ENCODE data around the gene SLC12A8.

The SLC12A8 gene

DNA sequence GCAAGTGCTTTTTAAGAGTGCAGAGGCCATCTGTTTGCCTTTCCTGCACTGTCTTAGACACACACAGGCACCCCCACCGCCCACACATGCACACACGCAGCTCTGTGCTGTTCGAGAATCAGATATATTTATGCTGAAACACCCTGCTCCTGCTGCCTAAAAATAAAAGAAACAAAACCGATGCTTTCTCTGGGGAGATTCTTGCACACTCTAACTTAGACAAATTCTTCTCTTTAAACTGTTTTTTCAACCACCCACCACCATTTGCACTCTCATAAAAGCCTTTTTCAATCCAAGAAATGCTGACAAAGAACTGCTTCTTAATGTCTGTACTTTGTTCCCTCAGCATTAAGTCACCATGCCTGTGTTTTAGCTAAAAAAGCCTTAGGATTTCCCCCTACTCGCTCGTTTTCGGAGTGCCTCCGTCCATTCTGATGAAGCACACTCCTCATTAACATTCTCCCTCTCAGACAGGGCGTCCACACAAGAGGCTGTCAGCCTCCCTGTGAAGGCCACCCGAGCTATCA is 26.2 kb downstream of the SLC12A8 start:
- DNase-seq: no peak

DNA sequence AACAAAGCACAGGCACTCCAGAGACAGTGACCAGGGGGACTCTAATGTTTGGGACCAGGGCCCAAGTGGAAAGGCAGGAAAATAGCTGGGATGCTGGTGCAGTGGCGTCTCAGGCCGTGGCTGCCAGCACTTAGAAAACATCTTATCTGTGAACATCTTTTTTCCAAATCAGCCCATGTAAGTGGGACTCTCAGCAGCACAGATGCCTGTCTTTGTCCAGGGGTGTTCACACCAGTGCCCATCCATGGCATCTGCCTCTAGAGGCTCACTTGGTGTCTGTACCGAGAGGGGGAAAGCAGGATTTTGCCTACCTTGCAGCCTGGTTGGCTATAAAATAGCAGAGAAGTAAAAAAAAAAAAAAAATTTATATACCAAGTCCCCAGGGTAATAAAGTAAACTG is 26.7 kb downstream of the SLC12A8 start:
- DNase-seq: no peak

DNA sequence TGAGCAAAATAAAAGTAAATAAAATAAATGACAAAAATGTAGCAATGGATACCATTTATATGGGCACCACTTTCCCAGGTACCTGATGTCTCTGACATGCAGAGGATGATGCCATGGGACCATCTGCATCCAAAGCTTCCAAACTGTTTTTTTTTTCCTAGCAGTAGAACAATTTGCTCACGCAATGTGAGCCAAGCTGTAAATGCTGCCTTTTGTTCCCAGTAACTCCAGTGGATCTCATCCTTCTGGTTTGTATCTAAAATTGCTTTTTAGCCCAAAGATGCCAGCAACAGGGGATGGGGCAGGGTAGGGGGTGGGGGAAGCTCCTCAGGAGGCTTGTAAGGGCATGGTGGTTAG is 32.7 kb downstream of the SLC12A8 start:
- no peak for DNase-seq

DNA sequence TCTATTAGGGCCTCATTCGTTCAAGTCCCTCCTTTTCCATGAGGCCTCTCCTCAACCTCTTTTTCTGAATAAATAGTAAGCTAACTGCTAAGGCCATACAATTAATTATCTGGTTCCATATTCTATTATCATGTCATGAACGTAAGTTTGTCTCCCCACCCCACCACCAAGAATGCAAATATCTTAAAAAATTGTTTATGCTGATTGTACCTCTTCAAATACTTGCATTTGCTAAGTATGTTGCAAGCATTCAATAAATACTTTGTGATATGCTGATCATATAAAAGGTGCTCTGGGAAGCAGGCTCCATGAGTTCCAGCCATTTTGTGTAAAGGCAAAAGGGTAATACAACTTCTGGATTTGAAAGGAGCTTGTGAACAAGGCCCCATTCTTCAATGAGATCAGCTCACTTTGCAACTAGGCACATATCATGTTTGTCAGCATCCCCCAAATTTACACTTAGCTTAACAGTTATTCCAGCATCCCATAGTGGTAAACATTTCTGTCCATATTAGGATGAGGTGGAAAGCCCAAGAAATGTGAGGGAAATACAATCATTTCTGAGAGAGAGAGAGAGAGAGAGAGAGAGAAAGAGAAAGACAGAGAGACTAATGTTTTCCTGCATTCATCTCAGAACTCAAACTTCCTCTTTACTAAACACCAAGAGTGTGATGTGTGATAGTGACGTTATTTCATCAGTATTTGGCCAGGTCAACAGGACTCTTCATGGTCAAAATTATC is 33.2 kb downstream of the SLC12A8 start:
- DNase-seq: no peak

DNA sequence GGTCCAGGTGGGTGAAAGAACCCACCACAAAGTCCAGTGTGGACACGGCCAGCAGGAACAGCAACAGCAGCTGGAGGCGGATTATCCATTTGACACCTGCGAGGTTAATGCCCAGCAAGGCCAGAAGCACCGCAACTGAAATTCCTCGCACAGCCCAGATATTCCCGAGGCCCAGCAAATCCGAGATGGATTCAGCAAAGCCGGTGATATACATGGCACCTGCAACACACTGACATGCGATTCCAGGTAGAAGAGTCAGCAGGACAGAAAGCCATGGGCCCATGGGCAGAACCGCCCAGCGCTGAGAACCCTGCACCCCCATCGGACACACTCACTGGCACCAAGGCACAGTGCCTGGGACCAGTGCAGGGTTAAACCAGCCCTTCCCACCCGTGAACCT is 34.8 kb downstream of the SLC12A8 start:
- DNase-seq: no peak

DNA sequence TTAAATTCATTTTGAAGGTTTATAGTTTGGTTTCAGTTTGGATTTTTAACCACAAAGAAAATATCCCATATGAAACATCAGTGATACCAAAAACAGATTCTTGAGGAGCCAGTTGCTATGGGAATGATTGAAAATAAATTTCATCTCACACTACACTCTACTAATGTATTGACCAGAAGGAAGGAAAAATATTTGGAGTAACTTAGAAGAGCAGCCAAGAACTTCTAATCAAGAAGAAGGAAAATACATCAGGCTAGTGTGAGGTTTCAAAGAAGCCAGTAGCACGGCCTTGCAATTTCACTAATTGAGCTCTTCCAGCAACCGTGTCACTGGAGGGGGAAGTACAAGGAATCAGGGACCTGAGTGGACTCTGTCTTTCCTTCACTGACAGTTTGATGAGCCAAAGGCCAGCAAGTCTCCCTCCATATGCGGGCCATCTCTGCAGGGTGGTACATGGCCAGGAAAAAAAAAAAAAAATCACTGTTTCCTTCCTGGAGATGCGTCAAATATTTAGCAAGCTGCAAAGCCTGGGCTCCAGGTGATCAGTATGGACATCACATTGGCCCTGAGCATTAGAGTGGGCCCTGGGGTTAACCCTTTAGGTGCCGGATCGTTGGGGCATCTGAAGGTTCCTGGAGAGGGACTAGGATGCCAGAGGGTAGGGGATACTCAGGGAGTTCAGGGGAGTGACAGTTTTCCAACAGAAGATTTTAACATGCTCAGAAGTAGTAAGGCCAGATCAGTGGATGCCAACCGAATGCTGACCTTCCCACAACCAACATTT is 37.1 kb downstream of the SLC12A8 start:
- no peak for DNase-seq

DNA sequence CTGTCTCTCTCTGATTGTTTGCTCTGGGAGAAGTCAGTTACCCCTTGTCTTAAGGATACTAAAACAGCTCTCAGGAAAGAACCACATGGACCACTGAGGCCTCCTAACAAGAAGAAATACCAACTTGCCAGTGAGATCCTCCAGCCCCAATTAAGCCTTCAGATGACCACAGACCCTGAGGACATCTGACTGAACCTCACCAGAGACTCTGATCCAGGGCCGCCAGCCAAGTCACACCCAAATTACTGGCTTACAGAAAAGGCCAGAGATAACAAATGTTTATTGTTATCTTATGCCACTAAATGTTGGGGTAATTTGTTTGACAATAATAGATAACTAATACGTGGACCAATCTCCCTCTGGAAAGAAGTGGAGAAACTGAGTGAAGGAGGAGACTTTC is 40.2 kb downstream of the SLC12A8 start:
- no peak for DNase-seq

DNA sequence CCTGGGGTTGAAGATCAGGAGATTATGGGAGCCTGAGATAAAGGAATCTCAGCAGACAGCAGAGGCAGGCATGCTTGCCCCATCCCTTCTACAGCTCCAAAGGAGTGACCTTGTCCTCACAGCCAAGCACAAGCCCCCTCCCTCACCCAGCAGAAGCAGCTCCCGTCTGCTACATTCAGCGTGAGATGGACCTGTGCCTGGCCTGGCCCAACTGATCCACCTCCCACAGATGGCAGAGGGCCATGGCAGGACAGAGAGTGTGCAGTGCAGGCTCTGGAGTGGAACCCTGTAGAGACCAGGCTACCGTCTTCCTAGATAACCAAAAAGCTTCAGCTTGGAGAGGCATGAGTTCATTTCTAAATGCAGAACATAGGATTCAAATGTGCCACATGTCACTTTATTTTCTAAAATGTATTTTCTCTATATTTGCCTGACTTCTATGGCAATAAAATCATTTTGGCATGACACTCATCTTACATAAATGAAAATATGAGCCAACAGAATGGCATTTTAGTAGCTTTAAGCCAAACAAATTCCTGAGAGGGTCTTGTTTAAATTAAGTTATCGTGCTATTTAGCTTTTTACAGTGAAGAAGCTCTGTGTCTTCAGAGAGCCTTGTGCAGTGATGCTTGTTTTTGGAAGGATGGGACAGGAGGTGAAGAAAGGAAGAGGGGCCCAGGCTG is 43.7 kb downstream of the SLC12A8 start:
- no peak for DNase-seq

DNA sequence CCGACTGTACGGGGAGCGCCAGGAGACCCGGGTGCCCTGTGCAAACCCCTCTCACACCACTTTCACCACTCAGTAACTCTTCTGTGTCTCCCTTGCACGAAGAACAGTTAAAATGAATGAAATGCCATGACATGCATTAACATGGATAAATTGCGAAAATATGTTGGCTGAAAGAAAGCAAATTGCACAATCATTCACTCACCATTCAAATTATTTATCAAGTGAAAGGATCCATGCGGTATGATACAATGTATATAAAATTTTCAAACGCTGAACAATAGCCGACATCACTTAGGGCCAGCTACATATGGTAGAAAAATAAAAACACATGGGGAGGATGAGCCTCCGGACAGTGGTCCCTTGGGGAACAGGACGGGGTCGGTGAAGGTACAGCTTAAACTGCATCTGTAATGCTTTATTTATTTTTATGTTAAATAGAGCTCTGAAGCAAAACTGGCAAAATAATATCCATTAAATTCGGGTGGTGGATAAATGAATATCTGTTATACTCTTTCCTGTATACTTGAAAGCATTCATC is 45.9 kb downstream of the SLC12A8 start:
- no peak for DNase-seq

DNA sequence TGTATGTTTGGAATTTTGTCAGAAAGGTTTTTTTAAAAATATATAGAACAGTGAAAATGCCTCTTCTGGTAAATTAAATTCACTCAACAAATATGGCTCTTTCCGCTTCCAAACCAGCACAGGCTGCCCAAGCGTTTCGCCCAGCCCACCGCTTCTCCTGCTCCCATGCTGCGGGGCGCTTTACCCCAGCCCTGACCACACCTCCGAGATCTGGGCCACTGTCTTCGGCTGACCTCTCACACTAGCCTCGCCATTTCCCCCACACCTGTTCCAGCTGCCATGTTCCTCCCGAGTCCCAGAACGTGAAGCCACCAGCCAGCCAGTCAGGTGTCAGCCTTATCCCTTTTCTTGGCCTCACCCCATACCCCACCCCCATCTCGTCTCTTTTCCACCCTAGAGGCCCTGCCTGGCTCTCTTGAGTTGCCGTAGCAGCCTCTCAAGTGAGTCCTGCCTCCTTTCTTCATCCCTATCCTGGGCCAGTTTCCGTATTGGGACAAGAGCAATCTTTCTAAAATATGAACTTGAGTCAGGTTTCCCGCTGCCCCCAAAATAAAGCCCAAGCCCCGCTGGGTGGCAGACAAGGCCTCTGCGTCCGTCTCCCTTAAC is 46.5 kb downstream of the SLC12A8 start:
- no peak for DNase-seq

DNA sequence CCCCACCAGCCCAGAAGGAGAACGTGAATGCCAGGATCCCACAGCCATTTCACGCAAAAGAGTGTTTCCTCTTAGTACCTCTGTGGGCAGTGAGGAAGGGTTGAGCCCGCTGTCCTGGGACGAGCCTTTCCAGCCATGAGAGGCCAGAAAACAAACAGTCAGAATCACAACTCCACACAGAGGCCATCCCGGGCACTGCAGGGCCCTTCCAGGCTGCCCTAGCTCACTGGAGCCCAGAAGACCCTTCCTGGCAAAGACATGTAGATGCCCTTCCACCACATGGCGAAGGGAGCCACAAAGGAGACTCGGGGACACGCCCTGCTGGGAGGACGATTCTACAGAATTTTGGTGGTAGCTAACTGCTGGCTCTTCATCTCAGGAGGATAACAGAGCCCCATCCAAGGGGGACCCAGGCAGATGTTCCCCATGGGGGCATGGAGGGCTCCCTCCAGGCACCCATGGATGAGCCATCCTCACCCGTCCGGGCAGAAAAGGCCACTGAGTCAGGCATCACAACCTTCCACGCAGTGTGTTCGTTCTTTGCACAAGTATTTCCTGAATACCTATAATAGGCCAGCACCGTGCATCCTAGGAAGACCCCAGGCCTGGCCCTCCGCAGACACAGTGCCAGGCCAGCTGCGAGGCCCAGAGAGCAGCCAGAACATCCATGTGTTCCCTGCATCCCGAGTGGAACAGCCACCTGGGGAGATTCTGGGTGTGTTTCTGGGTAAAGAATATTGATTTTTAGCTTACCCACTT is 47.2 kb downstream of the SLC12A8 start:
- DNase-seq: no peak

DNA sequence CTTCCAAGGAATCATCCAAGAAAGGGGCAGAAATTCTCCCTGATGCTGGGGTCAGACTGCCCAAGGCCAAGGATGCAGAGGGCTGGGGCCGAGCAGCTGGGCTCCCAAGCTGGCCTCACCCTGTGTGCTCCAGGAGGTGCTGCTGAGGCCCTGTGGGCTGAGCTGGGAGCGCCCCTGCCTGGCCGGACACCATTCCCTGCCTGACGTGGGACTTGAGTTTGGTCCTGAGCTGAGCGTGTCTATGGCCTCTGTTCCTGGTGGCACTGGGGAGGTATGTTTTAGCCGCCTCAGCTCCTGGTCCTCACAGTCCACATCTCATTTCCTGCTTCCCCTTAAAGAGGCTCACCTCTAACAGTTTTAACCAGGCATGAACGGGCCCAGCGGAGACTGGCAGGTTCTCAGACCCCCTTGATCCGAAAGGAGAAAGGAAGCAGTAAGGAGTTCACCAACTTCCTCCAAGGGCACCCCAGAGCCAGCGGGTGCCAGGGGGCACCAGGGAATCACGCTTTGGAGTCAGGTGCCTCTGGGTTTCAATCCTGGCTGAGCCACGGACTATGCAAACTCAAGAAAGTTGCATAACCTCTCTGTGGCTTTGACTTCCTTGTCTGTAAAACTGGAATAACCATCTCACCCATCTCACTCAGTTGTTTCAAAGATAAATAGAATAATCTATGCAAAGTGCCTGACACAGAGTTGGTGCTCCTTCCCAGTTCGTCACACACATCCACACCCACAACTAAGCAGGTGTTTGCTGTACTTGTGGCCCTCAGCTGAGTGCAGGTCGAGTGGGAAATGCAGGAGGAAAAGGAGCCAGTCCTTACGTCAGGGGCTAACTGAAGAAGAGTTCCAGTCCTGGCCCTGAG is 48.6 kb downstream of the SLC12A8 start:
- no peak for DNase-seq

DNA sequence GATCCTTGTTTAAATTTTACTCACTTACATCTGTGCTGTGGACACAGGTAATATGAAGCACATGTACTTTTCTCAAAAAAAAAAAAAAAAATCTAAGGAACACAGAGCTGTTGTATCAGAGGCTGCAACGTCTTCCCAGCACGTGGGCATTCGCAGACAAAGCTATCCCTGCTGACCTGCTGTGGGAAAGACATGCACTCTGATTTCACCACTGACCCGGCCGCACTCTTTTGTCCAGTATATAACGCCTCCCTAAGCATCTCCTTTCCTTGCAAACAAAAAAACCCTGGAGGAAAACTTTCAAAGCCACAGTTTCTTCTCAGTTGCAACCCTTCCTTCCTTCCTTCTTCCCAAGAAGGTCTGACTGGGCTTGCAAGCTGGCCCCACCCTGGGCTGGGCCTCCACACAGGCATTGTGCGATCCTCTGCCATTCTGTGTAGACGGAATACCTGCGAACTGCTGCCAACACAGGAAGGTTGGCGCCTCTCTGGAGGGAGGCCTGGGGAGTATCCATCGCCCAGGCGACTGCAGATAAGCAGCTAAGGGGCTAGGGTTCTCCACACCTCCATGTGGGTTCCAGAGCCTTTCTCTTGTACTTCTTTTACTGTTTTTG is 50.8 kb downstream of the SLC12A8 start:
- no peak for DNase-seq

DNA sequence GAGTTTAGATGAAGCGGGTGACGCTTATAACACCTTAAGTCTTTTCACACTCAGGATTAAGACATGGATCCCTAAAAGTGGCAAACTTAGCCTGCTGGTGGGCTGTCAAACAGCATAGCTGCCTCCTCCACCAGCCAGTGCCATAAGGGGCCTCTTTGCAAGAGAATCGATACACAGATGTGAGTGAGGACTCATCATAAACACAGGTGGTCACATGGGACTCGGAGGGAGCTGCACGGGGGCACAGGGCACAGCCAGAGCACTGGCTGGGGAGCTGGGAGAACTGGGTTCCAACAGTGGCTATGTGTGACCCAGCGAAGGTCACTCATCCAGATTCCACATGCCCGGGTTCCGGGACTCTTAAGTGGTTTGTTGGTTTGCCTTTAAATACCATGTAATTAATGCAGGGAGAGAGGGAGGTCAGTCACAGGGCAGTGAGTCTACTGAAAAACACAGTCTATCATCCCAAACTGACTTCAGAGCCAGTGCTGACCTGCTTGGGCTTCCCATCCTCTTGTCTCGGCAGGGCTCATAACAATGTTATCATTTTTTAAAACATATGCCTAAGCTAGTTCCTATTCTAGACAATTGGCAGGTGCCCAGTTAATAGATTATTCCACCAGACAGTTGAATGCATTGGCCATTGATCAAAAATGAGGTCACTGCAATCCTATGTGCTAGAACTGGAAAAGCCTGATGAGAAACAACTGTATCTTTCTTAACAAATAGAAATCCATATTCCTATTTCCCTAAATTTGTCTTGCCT is 51.8 kb downstream of the SLC12A8 start:
- DNase-seq: no peak

DNA sequence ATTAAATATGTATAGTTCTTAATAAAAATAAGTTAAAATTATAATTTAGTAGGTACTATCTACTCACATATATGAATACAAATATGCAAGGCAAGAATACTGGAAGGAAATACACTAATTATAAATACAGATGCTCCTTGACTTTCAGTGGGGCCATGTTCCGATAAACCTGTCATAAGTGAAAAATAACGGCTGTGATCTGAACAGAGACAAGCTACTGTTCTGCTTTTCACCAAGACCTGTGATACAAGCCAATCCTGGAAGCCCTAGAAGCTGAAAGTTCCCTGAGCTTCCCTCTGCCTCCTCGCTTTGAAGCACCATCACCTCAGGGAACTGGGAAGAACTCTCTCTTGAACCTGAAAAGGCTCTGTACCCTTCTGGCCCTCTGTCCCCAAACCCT is 55.4 kb downstream of the SLC12A8 start:
- DNase-seq: no peak

DNA sequence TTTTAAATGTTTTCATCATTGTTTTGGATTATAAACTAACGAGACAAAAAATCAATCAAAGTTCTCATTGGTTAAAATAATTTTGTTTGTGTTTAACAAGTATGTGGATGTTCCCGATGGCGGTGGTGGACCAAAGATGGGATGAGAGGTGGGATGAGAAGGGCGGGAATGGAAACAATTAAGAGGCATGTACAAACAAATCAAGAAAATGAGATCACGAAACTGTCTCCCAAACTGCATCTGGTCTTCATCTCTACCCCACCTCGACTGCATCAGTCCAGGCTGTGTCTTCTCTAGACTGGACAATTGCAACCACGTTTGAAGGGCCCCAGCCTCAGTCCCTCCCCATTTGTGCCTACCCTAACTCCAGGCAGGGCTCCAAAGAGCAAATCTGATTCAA is 56.1 kb downstream of the SLC12A8 start:
- no peak for DNase-seq

DNA sequence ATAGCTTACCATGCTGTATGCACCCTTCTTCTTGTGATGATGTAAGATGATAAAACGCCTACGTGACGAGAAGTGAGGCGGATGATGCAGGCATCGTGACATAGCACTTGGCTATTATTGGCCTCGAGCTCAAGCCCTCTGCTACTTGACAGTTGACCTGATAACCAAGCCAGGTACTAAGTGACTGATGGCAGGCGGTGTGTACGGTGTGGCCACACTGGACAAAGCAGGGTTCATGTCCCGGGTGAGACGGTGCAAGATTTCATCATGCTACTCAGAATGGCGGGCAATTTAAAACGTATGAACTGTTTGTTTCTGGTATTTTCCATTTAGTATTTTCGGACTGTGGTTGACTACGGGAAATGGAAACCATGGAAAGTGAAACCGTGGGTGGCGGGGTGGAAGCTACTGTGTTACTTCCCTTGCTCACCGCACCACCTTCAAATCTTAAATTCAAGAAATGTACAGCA is 57.7 kb downstream of the SLC12A8 start:
- DNase-seq: no peak

DNA sequence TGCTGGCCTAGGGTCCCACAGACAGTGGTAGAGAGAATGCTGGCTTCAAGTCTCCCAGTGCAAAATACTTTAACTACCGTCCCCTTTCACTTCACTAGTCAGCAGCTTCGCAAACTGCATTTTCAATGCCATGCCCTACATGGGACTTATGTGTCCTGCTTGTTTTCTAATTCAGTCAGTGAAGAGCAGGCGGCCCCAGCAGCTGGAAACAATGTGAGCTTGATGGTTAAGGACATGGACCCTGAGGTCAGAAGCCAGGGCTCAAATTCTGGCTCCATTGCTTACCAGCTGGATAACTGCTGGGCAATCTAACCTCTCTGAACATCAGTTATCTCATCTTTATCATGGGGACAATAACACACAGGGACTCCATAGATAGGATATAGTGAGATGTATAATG is 58.4 kb downstream of the SLC12A8 start:
- DNase-seq: no peak

DNA sequence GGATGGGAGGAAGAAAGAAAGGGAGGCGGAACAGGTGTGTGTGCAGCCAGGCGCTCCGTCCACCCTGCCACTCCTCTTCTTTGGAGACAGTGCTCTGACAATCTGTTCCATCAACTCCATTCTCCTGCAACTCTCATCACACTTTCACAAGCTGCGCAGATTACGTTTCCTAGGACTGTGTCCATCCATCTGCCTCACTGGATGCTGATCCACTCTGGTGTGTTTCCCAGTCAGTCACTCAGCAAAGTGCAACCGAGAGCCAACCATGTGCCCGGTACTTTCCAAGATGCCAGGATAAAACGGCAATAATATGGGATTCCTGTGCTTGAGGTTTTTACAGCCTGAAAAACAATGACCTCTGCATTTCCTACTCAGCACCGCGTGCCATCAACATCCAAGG is 59.6 kb downstream of the SLC12A8 start:
- no peak for DNase-seq

DNA sequence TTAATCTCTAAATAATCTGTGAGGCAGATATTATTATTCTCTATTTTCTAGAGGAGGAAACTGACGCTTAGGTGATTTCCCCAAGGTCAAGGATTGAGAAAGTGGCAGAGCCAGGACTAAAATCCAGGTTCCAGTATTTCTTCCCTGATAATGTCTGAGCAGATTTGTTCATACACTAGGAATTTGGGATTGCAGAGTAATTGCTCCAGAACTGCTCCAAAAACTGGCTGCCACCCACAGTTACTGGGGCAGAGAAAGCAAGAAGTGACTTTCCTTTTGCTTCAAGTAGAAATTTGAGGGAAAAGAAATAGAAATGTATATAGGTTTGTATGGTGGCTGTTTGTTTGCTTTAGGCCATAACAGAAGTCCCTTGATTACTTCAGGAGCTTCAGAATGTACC is 60.6 kb downstream of the SLC12A8 start:
- DNase-seq: no peak
